GM12864 (cell line): ENCODE results near the gene SLC50A1.
A peak's percentile ranks its signal among the peaks of the same experiment; 100 is the strongest.

Experiments used
- DNase-seq: peaks from one replicate; pipeline ENCODE4 v3.0.0-alpha.2; 2011; ENCODE audit warnings: low read depth
- H3K4me3 ChIP-seq: 2 replicates; pipeline ENCODE4 v1.5.1; 2011; ENCODE audit warnings: mild to moderate bottlenecking, low read depth, low read length, control low read depth
- CTCF ChIP-seq: IDR thresholded peaks from 2 replicates; pipeline ENCODE4 v1.5.1; 2011; ENCODE audit warnings: low read depth, mild to moderate bottlenecking, moderate library complexity, low read length, control low read depth, inconsistent platforms; ENCODE audit errors: missing control alignments

Gene SLC50A1, protein sequence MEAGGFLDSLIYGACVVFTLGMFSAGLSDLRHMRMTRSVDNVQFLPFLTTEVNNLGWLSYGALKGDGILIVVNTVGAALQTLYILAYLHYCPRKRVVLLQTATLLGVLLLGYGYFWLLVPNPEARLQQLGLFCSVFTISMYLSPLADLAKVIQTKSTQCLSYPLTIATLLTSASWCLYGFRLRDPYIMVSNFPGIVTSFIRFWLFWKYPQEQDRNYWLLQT

GRCh38 chr1:155135415-155136028, at the start of gene SLC50A1:
Gene SLC50A1 (plus strand): TSS chr1:155135852. CDS start chr1:155135912, 60 bp downstream.
- H3K4me3 ChIP-seq: peak within 1 kb of the TSS; percentile 74
- no peak for TF ChIP-seq CTCF
- DNase-seq: peak; percentile 61

- DNase-seq: no peak
- peak; percentile 99 for TF ChIP-seq CTCF
- no peak overlapping the region; the same call in 1 of the 2 replicates for H3K4me3 ChIP-seq
Observed at GRCh38 chr1:155086128-155086741, 49.4 kb upstream of the SLC50A1 start.

DNA sequence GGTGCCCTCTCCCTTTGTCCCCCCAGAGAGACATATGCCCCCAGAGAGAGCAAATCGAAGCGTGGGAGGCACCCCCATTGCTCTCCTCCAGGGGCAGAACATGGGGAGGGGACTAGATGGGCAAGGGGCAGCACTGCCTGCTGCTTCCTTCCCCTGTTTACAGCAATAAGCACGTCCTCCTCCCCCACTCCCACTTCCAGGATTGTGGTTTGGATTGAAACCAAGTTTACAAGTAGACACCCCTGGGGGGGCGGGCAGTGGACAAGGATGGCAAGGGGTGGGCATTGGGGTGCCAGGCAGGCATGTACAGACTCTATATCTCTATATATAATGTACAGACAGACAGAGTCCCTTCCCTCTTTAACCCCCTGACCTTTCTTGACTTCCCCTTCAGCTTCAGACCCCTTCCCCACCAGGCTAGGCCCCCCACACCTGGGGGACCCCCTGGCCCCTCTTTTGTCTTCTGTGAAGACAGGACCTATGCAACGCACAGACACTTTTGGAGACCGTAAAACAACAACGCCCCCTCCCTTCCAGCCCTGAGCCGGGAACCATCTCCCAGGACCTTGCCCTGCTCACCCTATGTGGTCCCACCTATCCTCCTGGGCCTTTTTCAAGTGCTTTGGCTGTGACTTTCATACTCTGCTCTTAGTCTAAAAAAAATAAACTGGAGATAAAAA, 48.7 kb upstream of the SLC50A1 start:
- no peak for TF ChIP-seq CTCF
- no peak overlapping the region for H3K4me3 ChIP-seq
- no peak for DNase-seq

GRCh38 chr1:155091071-155092051, 44.3 kb upstream of the SLC50A1 start:
- H3K4me3 ChIP-seq: no peak overlapping the region
- DNase-seq: no peak
- peak; percentile 98 for TF ChIP-seq CTCF

DNA sequence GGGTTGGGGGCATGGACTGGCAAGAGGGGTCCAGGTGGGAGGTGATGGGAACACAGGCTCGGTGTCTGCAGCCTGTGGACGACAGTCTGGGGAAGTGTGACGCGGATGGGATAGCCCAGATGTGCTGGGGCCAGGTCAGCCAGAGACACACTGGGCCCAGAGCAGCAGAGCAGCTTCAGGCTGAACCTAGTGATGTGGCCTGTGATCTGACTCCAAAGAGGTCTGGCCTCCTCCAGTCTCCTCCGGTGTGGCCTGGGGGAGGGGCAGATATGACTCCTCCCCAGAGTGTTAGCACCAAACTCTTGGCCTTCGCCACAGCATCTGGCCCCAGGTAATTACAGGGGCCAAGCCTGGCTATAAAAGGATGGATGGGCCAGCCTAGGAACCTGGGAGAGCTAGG, 43.5 kb upstream of the SLC50A1 start:
- no peak overlapping the region for H3K4me3 ChIP-seq
- DNase-seq: no peak
- no peak for TF ChIP-seq CTCF

- no peak for TF ChIP-seq CTCF
- DNase-seq: no peak
Observed at GRCh38 chr1:155092641-155093040, 43.0 kb upstream of the SLC50A1 start.

More at GRCh38 chr1:155092641-155093040, 43.0 kb upstream of the SLC50A1 start:
- H3K4me3 ChIP-seq: no peak overlapping the region
